Epithelial cell of prostate (primary cell): ENCODE measurements around the gene APLP2.

Experiments
- DNase-seq: peaks from one replicate; pipeline ENCODE4 v3.0.0-alpha.2; 2011; ENCODE audit warnings: low read depth, low spot score
- H3K27ac ChIP-seq: fragments of 450-650 bp; 2 replicates; pipeline ENCODE4 v1.5.1; 2017; ENCODE audit warnings: mild to moderate bottlenecking

Gene APLP2

GRCh38 chr11:130136107-130136506, 66.4 kb downstream of the APLP2 start:
- no peak for DNase-seq
- no peak overlapping the region for H3K27ac ChIP-seq

DNA sequence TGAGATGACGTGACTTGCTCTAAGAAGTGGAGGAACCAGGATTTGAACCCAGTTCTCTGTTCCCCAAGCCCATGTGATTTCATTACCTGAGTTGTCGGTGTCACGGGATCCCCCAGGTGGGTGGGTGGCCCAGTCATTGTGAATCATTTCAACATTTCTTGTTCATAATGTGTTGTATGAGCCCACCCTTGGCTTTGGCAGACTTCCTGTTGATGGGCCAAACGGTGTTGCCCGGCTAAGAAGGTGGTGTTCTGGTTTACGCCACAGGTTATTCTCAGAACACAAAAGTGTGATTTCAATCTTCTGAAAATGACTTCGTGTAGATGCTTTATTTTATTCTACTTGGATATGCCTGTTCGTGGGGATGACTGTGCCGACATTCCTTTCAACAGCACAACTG, 68.3 kb downstream of the APLP2 start:
- no peak overlapping the region for H3K27ac ChIP-seq
- DNase-seq: no peak

- DNase-seq: no peak
- no peak overlapping the region for H3K27ac ChIP-seq
Observed at GRCh38 chr11:130139401-130139800, 69.7 kb downstream of the APLP2 start.

GRCh38 chr11:130141561-130142341, 72.1 kb downstream of the APLP2 start:
- no peak overlapping the region for H3K27ac ChIP-seq
- DNase-seq: no peak

DNA sequence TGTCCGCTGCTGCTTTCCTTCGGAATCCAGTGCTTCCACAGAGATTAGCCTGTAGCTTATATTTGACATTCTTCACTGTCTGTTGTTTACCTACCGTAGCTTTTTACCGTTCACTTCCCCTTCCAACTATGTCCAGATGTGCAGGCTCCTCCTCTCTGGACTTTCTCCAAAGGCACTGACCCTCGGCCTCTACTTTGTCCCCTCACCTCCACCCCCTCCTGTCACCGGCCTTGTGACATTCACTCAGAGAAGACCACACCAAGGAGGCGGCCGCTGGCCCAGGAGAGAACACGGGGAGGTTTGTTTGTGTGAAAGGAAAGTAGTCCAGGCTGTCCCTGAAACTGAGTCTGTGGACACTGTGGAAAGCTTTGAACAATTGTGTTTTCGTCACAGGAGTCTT, 74.4 kb downstream of the APLP2 start:
- no peak overlapping the region for H3K27ac ChIP-seq
- DNase-seq: no peak

DNA sequence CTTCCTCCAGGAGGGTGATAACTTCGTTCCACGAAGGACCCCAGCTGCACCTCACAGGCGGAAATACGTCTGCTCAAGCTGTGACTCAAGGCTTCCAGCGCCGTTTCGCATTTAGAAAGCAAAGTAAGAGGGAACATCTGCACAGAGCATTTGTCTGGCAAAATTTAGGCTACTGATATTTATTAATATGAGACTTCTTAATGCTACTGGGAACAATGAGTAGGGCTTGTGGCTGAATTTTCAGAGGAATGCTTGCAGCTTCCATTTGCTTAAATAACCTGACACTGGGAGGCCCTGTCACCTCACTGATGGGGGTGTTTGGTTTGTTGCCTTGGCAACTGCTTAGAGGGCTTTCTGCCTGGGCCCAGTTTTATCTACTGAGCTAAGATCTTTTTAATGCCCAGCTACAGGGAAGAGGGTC, 75.2 kb downstream of the APLP2 start:
- H3K27ac ChIP-seq: peak overlapping the region; percentile 79
- DNase-seq: no peak

GRCh38 chr11:130145311-130145812, 75.7 kb downstream of the APLP2 start:
- peak overlapping the region; percentile 79 for H3K27ac ChIP-seq

DNA sequence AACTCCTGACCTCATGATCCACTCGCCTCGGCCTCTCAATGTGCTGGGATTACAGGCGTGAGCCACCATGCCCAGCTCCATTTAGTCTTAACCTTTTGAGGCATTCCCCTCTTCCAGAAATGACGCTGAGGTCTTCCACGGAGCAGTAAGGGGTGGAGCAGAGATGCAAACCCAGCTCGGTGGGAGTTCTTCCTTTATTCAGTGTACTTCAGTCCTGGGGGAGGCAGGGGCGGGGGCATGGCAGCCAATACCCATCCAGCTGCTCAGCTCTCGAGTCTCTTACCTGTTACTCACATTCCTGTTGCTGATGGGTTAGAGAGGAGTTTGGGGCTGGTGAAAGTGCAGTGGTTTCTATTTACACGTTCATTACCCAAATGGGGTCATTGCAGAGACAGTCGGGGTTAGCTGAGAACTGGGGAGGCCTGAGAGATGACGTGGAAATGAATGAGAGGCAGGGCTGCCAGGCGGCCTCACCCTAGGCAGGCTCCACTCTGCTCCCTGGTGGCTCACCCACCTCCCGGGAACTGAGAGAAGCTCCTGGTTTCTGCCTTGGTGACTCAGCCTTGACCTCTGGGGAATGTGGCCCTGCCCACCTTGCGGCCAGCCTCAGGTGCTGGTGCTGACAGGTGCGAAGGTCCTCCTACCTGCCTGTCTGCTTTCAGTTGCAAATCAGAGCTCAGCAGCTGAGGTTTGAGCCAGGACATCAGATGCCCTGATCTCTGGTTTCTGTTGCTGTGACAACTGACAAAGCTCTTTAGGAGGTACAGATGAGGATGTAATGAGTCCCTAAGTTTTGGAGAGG, 76.5 kb downstream of the APLP2 start:
- DNase-seq: peak; percentile 94

More at GRCh38 chr11:130145311-130145812, 75.7 kb downstream of the APLP2 start:
- no peak for DNase-seq

DNA sequence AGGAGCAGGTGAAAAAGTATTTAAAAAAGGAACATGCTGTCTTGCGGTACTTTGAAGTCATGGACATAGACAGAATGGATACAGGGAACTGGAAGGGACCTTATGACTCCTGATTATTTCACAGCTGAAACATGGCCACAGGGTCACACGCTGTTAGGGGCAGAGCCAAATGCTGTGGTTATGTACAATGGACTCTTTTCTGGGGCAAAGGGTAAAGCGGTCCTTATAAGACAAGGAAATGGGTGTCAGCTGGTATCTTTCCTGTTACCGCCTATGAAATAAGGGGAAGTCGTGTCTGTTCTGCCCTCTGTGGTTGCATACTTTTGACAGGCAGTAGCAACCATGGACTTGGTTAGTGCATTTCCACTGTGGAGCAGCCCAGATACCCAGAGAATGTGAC, 77.1 kb downstream of the APLP2 start:
- DNase-seq: no peak
- H3K27ac ChIP-seq: peak overlapping the region; percentile 79

More for the DNA sequence above, 76.5 kb downstream of the APLP2 start:
- H3K27ac ChIP-seq: peak overlapping the region; percentile 79

GRCh38 chr11:130148796-130149326, 79.2 kb downstream of the APLP2 start:
- H3K27ac ChIP-seq: no peak overlapping the region
- no peak for DNase-seq

- H3K27ac ChIP-seq: no peak overlapping the region
- no peak for DNase-seq
Observed at GRCh38 chr11:130150790-130151189, 81.1 kb downstream of the APLP2 start.

GRCh38 chr11:130151196-130151595, 81.5 kb downstream of the APLP2 start:
- no peak for DNase-seq
- H3K27ac ChIP-seq: no peak overlapping the region

DNA sequence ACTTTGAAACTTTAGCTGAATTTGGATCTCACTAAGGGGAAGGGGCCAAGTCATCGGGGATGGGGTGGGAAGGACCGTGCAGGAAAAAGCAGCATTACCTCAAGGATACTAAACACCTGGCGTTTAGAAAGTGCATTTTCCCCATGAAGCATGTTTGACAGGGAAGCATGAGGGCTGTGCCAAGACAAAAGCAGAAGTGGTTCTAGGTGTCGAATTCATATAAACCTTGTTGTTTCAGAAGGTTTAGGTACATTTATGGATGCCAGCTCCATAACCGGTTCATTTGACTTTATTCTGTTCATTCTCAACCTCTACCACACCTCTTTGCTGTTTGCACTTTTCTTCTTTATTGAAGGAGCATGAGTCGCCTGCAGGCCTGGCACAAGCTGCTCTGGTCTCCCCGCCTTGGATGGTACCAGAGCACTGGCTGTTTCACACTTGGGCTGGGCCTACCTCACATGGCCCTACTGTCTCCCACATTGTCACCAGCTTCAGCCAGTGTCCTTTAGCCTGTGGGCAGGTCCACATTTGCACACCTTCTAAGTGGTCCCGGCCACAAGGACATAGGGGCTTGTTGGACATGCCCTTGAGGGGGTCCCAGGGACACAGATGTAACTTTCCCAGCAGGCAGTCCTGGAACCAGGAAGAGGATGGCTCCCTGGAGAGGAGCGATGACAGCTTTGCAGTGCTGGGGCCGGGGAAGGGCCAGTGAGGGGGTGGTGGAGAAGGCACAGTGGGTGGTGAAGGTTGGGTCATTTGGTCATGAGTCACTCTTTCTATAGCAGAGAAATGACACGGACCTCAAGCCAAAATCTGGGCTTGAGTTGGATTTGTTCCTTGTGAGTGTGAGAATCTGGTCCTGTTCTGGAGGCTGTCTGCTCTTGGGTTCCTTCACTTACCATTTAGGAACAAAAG, 86.7 kb downstream of the APLP2 start:
- no peak for DNase-seq
- peak overlapping the region; percentile 34 for H3K27ac ChIP-seq

DNA sequence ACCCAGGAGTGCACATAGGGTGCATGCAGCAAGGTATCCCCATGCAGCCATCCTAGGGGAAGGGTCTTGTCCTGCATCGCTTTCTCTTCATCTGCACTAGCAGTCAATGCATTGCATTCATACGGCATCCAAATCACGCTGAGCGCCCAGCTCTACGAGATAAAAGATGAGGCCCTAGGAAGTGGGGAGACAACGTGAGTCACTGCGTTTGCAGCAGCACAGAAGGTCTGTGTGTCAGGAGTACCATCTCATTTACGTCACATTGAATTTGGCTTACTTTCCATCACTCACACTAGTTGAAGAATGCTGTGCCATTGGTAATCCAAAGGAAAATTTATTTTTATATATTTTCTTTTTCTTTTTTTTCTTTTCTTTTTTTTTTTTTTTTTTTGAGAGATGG, 87.4 kb downstream of the APLP2 start:
- no peak for DNase-seq
- no peak overlapping the region for H3K27ac ChIP-seq

DNA sequence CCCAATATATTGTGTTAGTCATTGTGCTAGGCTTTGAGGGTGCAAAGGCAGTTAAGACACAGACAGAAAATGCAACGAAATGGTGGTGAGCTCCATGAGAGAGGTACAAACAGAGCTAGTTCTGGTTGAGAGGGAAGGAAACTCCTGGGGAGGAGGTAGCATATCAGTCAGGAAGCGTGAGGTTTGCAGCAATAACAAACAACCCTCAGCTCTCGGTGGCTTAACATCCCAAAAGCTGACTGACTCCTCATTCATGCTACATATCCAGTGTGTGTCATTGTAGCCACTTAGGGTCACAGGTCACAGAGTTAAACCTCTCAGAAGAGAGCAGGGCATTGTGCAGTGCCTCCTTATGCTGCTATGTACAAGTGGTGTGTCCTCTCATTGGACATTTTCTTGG, 88.1 kb downstream of the APLP2 start:
- H3K27ac ChIP-seq: no peak overlapping the region
- DNase-seq: no peak

- no peak overlapping the region for H3K27ac ChIP-seq
Observed at GRCh38 chr11:130159139-130159538, 89.4 kb downstream of the APLP2 start.

GRCh38 chr11:130159657-130160497, 90.2 kb downstream of the APLP2 start, which contains the start of gene ST14:
ST14 (plus strand) TSS chr11:130159782; CDS start chr11:130159980, 198 bp downstream.
- DNase-seq: no peak

More at GRCh38 chr11:130159139-130159538, 89.4 kb downstream of the APLP2 start:
- no peak for DNase-seq

DNA sequence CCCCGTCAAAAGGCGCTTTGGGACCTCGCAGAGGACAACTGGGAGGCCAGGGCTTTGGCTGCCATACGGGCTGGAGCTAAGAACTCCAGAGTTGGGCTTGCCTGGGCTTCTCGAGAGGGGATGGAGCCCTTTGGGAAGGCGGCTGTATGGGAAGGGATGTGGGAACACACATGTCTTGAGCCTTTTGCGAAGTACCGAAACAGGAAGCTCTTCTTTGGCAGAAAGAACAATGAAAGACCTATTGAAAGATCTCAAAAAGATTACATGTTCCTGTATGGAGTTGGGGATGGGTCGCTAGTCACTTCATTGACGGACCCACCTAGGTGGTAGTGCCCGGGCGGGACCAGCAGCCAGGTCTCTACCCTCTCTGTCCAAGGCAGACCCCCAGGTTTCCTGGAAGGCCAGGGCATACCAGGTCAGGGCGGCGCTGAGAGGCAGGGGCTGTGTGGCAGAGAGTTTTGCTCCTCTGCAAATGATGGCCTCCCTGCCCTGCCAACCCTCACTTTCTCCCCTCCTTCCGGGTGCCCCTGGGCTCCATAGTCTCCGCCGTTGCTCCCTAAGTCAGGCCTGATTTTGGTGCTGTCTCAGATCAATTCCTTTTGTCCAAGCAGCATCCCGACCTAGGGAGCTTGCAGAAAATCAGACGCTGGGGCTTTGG, 90.9 kb downstream of the APLP2 start:
- DNase-seq: no peak
- peak overlapping the region; percentile 73 for H3K27ac ChIP-seq

More at GRCh38 chr11:130159657-130160497, 90.2 kb downstream of the APLP2 start, which contains the start of gene ST14:
- peak within 1 kb of the TSS; percentile 73 for H3K27ac ChIP-seq
